ENCODE measurements around the gene CCDC12.

Gene CCDC12

DNA sequence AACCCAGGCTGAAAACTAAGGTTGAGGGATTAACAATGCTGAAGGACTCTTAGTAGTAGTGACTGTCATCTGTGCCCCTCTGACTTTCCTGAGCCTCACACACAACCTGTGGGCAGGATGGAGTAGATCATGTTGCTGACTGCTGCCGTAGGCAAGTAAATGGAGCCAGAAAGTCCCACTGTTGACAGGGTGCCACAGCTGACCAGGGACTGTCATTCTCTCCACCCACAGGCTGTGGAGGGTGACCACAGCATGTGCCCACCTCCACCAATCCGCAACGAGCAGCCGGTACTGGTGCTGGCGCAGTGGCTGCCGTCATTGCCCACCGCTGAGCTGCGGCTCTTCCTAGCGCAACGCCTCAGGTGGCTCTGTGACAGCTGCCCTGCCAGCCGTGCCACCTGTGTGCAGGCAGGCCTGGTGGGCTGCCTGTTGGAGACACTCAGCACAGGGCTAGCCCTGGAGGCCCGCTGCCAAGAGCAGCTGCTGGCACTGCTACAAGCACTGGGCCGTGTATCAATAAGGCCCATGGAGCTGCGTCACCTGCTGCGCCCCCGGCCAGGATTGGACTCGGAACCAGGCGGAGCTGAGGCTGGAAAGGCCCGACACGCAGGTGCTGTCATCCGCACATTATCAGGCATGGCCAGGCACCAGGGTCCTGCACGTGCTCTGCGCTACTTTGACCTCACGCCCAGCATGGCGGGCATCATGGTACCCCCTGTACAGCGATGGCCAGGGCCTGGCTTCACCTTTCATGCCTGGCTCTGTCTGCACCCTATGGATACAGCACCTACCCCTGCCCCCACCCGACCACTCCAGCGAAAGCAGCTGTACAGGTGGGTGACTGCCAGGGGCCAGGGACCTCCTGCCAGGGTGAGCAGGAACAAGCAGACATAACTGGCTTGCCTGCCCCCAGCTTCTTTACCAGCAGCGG lies 18.5 kb upstream of the CCDC12 start:
- no peaks in the 10 kb centered on the region for H3K79me1 ChIP-seq (ENCODE audit: low read length)
- no peak overlapping the region for H3K18ac ChIP-seq (ENCODE audit: low read length)
- H3K27me3 ChIP-seq (ENCODE audit: insufficient read depth, low read length, poor library complexity), result no peaks in the 10 kb centered on the region
- no peak overlapping the region for H3K56ac ChIP-seq (ENCODE audit: low read length)
- no peak overlapping the region for H3K23ac ChIP-seq (ENCODE audit: low read length)
- no peak for DNase-seq
- H3K9ac ChIP-seq (ENCODE audit: low read length), result no peak overlapping the region
- H3K4me3 ChIP-seq (ENCODE audit: low read length), result no peak overlapping the region
- no peaks in the 10 kb centered on the region for H3K79me2 ChIP-seq (ENCODE audit: control insufficient read depth, insufficient read depth, low read length)
- no peaks in the 10 kb centered on the region for H3K4me1 ChIP-seq (ENCODE audit: control insufficient read depth, low read depth, low read length)
- no peak overlapping the region for H4K8ac ChIP-seq (ENCODE audit: low read depth, low read length)
- H3K36me3 ChIP-seq (ENCODE audit: control insufficient read depth, insufficient read depth, low read length), result no peaks in the 10 kb centered on the region
- no peak overlapping the region for H4K5ac ChIP-seq (ENCODE audit: low read length)
- no peak overlapping the region for H3K27ac ChIP-seq (ENCODE audit: low read depth, low read length)
- H2BK15ac ChIP-seq (replicated peaks; ENCODE audit: low read depth), result no peak overlapping the region
- H2BK5ac ChIP-seq (ENCODE audit: low read length), result no peak overlapping the region
- H2AK5ac ChIP-seq (ENCODE audit: low read length), result no peak overlapping the region
- H3K4me2 ChIP-seq (ENCODE audit: low read length), result no peak overlapping the region
- no peak overlapping the region for H2BK120ac ChIP-seq (ENCODE audit: low read depth, low read length)
- no peak overlapping the region for H3K4ac ChIP-seq (ENCODE audit: low read depth, low read length)
- WGBS (ENCODE audit: extremely low coverage, insufficient coverage, low lambda C conversion rate), result no CpG with 5 or more reads among the region's 29 CpGs

DNA sequence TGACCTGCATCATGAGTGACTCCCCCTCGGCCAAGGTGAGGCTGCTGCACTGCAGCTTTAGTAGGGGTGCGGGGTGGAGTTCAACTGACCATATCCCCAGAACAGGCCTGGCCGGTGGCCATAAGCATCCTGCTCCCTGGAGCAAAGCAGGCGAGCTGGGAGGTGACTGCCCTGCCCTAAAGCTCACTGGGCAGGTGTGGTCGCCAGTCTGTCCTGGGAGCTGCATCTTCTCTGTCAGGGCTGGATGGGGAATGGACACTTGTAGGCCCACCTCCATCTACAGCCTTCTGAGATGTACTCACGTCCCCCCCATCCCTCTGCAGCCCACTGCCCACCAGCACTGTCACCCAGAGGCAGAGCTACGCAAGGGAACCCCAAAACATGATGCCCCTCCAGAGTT lies 17.4 kb upstream of the CCDC12 start:
- Histone ChIP-seq H4K8ac (ENCODE audit: low read depth, low read length) (no peak overlapping the region), H2BK15ac (replicated peaks; ENCODE audit: low read depth) (no peak overlapping the region), H3K36me3 (ENCODE audit: control insufficient read depth, insufficient read depth, low read length) (no peaks in the 10 kb centered on the region), H3K4me3 (ENCODE audit: low read length) (no peak overlapping the region), H3K9ac (ENCODE audit: low read length) (no peak overlapping the region), H3K79me2 (ENCODE audit: control insufficient read depth, insufficient read depth, low read length) (no peaks in the 10 kb centered on the region), H3K23ac (ENCODE audit: low read length) (no peak overlapping the region), H3K4me1 (ENCODE audit: control insufficient read depth, low read depth, low read length) (peaks cover 3% of the 10 kb centered on the region), H3K18ac (ENCODE audit: low read length) (no peak overlapping the region), H2BK120ac (ENCODE audit: low read depth, low read length) (no peak overlapping the region), H3K79me1 (ENCODE audit: low read length) (no peaks in the 10 kb centered on the region), H2BK5ac (ENCODE audit: low read length) (no peak overlapping the region), H3K27ac (ENCODE audit: low read depth, low read length) (no peak overlapping the region), H4K5ac (ENCODE audit: low read length) (no peak overlapping the region), H2AK5ac (ENCODE audit: low read length) (no peak overlapping the region), H3K56ac (ENCODE audit: low read length) (no peak overlapping the region), H3K27me3 (ENCODE audit: insufficient read depth, low read length, poor library complexity) (no peaks in the 10 kb centered on the region), H3K4me2 (ENCODE audit: low read length) (no peak overlapping the region), H3K4ac (ENCODE audit: low read depth, low read length) (no peak overlapping the region)
- no CpG with 5 or more reads among the region's 7 CpGs for WGBS (ENCODE audit: extremely low coverage, insufficient coverage, low lambda C conversion rate)
- no peak for DNase-seq

DNA sequence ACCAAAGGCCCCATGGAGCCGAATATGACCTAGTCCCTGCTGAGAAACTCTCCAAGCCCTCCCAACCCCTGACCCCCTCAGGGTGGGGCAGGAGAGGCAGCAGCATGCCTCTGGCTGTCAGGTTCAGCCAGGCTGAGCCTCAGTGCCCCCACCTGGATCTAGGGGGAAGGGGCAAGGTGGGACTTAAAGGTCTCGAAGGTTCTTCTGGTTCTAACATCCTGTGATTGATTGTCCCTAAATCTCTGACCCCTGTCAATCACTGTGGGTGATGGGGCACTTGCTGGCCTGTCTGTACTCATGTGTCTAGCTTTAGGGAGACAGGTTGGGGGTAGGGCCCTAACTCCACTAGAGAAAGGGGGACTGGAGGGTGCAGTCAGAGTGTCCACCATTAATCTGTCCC lies 16.7 kb upstream of the CCDC12 start:
- H3K4me1 ChIP-seq (ENCODE audit: control insufficient read depth, low read depth, low read length), result peaks cover 3% of the 10 kb centered on the region
- H3K79me2 ChIP-seq (ENCODE audit: control insufficient read depth, insufficient read depth, low read length), result no peaks in the 10 kb centered on the region
- H4K8ac ChIP-seq (ENCODE audit: low read depth, low read length), result no peak overlapping the region
- no peak overlapping the region for H3K18ac ChIP-seq (ENCODE audit: low read length)
- H2BK120ac ChIP-seq (ENCODE audit: low read depth, low read length), result no peak overlapping the region
- H3K9ac ChIP-seq (ENCODE audit: low read length), result no peak overlapping the region
- DNase-seq, result no peak
- H3K23ac ChIP-seq (ENCODE audit: low read length), result no peak overlapping the region
- no CpG with 5 or more reads among the region's 2 CpGs for WGBS (ENCODE audit: extremely low coverage, insufficient coverage, low lambda C conversion rate)
- no peak overlapping the region for H3K4me3 ChIP-seq (ENCODE audit: low read length)
- no peaks in the 10 kb centered on the region for H3K36me3 ChIP-seq (ENCODE audit: control insufficient read depth, insufficient read depth, low read length)
- no peak overlapping the region for H2AK5ac ChIP-seq (ENCODE audit: low read length)
- H3K27ac ChIP-seq (ENCODE audit: low read depth, low read length), result no peak overlapping the region
- H3K27me3 ChIP-seq (ENCODE audit: insufficient read depth, low read length, poor library complexity), result no peaks in the 10 kb centered on the region
- no peak overlapping the region for H3K4ac ChIP-seq (ENCODE audit: low read depth, low read length)
- H3K79me1 ChIP-seq (ENCODE audit: low read length), result no peaks in the 10 kb centered on the region
- no peak overlapping the region for H3K56ac ChIP-seq (ENCODE audit: low read length)
- H4K5ac ChIP-seq (ENCODE audit: low read length), result no peak overlapping the region
- H2BK15ac ChIP-seq (replicated peaks; ENCODE audit: low read depth), result no peak overlapping the region
- no peak overlapping the region for H3K4me2 ChIP-seq (ENCODE audit: low read length)
- H2BK5ac ChIP-seq (ENCODE audit: low read length), result no peak overlapping the region

DNA sequence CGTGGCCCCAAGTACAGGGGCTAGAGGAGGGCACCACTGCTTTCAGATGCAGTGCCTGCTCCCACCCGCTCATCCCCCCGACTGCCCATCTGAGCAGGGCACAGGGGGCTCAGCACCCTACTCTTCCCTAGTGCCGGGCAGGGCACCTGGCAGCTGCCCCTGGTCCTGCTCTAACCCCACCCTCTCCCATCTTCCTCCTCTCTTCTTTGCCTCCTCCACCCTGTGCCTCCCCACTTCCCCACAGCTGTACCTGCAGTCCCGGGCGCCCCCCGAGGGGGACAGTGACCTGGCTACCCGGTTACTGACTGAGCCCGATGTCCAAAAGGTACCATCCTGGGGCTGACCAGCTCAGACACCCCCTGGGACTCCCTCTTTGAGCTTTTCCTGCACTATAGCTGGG lies 15.7 kb upstream of the CCDC12 start:
- no CpG with 5 or more reads among the region's 9 CpGs for WGBS (ENCODE audit: extremely low coverage, insufficient coverage, low lambda C conversion rate)
- Histone ChIP-seq H4K8ac (ENCODE audit: low read depth, low read length) (no peak overlapping the region), H3K36me3 (ENCODE audit: control insufficient read depth, insufficient read depth, low read length) (no peaks in the 10 kb centered on the region), H2BK15ac (replicated peaks; ENCODE audit: low read depth) (no peak overlapping the region), H3K79me1 (ENCODE audit: low read length) (no peaks in the 10 kb centered on the region), H3K56ac (ENCODE audit: low read length) (no peak overlapping the region), H3K9ac (ENCODE audit: low read length) (no peak overlapping the region), H2BK120ac (ENCODE audit: low read depth, low read length) (no peak overlapping the region), H3K79me2 (ENCODE audit: control insufficient read depth, insufficient read depth, low read length) (no peaks in the 10 kb centered on the region), H3K4me2 (ENCODE audit: low read length) (no peak overlapping the region), H3K27ac (ENCODE audit: low read depth, low read length) (no peak overlapping the region), H2AK5ac (ENCODE audit: low read length) (no peak overlapping the region), H3K23ac (ENCODE audit: low read length) (no peak overlapping the region), H2BK5ac (ENCODE audit: low read length) (no peak overlapping the region), H3K4ac (ENCODE audit: low read depth, low read length) (no peak overlapping the region), H3K27me3 (ENCODE audit: insufficient read depth, low read length, poor library complexity) (no peaks in the 10 kb centered on the region), H3K4me3 (ENCODE audit: low read length) (no peak overlapping the region), H3K4me1 (ENCODE audit: control insufficient read depth, low read depth, low read length) (peaks cover 11% of the 10 kb centered on the region), H4K5ac (ENCODE audit: low read length) (no peak overlapping the region), H3K18ac (ENCODE audit: low read length) (no peak overlapping the region)
- DNase-seq, result no peak

DNA sequence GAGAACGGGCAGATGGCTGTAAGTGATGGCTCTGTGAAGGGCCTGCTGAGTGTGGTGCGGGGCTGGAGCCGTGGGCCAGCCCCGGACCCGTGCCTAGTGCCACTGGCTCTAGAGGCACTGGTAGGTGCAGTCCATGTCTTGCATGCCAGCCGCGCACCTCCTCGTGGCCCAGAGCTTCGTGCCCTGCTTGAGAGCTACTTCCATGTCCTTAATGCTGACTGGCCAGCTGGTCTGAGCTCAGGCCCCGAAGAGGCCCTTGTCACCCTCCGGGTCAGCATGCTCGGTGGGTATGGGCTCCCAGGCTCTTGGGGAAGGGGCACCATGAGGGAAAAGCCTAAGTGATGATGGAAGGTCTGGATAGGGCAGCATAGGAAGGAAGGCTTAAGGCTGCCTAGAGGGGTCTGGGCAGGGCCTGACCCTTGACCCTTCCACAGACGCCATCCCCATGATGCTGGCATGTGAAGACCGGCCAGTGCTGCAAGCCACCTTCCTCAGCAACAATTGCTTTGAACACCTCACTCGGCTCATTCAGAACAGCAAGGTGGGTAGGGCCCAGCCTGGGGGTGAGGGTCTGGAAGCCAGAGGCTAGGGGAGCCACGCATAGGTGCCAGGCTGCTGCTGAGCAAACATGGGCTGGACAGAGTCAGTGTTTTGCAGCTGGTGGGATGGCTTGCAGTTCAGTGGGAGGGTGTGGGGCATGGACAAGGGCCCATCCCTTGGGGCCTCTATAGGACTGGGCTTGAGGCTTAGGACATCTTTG lies 15.0 kb upstream of the CCDC12 start:
- peaks cover 14% of the 10 kb centered on the region for H3K4me1 ChIP-seq (ENCODE audit: control insufficient read depth, low read depth, low read length)
- no peak overlapping the region for H3K27ac ChIP-seq (ENCODE audit: low read depth, low read length)
- H2BK120ac ChIP-seq (ENCODE audit: low read depth, low read length), result no peak overlapping the region
- no CpG with 5 or more reads among the region's 16 CpGs for WGBS (ENCODE audit: extremely low coverage, insufficient coverage, low lambda C conversion rate)
- H3K27me3 ChIP-seq (ENCODE audit: insufficient read depth, low read length, poor library complexity), result no peaks in the 10 kb centered on the region
- no peak overlapping the region for H2BK5ac ChIP-seq (ENCODE audit: low read length)
- H3K79me2 ChIP-seq (ENCODE audit: control insufficient read depth, insufficient read depth, low read length), result no peaks in the 10 kb centered on the region
- H3K36me3 ChIP-seq (ENCODE audit: control insufficient read depth, insufficient read depth, low read length), result no peaks in the 10 kb centered on the region
- H3K79me1 ChIP-seq (ENCODE audit: low read length), result no peaks in the 10 kb centered on the region
- DNase-seq, result no peak
- no peak overlapping the region for H3K4me2 ChIP-seq (ENCODE audit: low read length)
- no peak overlapping the region for H2AK5ac ChIP-seq (ENCODE audit: low read length)
- H3K4ac ChIP-seq (ENCODE audit: low read depth, low read length), result no peak overlapping the region
- H3K9ac ChIP-seq (ENCODE audit: low read length), result no peak overlapping the region
- no peak overlapping the region for H2BK15ac ChIP-seq (replicated peaks; ENCODE audit: low read depth)
- no peak overlapping the region for H3K18ac ChIP-seq (ENCODE audit: low read length)
- H3K23ac ChIP-seq (ENCODE audit: low read length), result no peak overlapping the region
- H3K56ac ChIP-seq (ENCODE audit: low read length), result no peak overlapping the region
- no peak overlapping the region for H4K8ac ChIP-seq (ENCODE audit: low read depth, low read length)
- H4K5ac ChIP-seq (ENCODE audit: low read length), result no peak overlapping the region
- no peak overlapping the region for H3K4me3 ChIP-seq (ENCODE audit: low read length)

Measured in mesendoderm (in vitro differentiated cells).